CD4-positive, alpha-beta T cell treated with Interleukin-6 for 4 hours (primary cell): ENCODE results near the gene DNAJC3.
"Not testable (repeated sequence)": the region's sequence is repeated elsewhere in the genome, so short reads cannot be mapped to it uniquely, and the experiment has no call there.

Source experiments
- DNase-seq: peaks from one replicate; pipeline ENCODE4 v3.0.0-alpha.2; 2020; ENCODE audit warnings: mixed read lengths

The DNAJC3 gene

GRCh38 chr13:95784161-95784899 is 107.4 kb downstream of the DNAJC3 start:
- DNase-seq, result no peak

GRCh38 chr13:95784900-95785290 is 108.0 kb downstream of the DNAJC3 start:
- DNase-seq, result no peak

- DNase-seq, result no peak
Observed at GRCh38 chr13:95787356-95788099, 110.6 kb downstream of the DNAJC3 start.

- DNase-seq, result no peak
Observed at GRCh38 chr13:95788100-95788463, 111.1 kb downstream of the DNAJC3 start.

GRCh38 chr13:95789315-95789714 is 112.4 kb downstream of the DNAJC3 start:
- DNase-seq, result not testable (repeated sequence)

GRCh38 chr13:95791084-95791722 is 114.3 kb downstream of the DNAJC3 start:
- no peak for DNase-seq

- no peak for DNase-seq
Observed at GRCh38 chr13:95793018-95793555, 116.1 kb downstream of the DNAJC3 start.

GRCh38 chr13:95793781-95794180 is 116.8 kb downstream of the DNAJC3 start:
- no peak for DNase-seq

GRCh38 chr13:95797016-95797415 is 120.1 kb downstream of the DNAJC3 start:
- DNase-seq, result no peak

- DNase-seq, result no peak
Observed at GRCh38 chr13:95800436-95800835, 123.5 kb downstream of the DNAJC3 start.

GRCh38 chr13:95801825-95802224 is 124.9 kb downstream of the DNAJC3 start:
- DNase-seq, result no peak

GRCh38 chr13:95805921-95806320 is 129.0 kb downstream of the DNAJC3 start:
- DNase-seq, result no peak

GRCh38 chr13:95809429-95809828 is 132.5 kb downstream of the DNAJC3 start:
- DNase-seq, result no peak

- no peak for DNase-seq
Observed at GRCh38 chr13:95813139-95813538, 136.2 kb downstream of the DNAJC3 start.

GRCh38 chr13:95814495-95814894 is 137.6 kb downstream of the DNAJC3 start:
- no peak for DNase-seq

- no peak for DNase-seq
Observed at GRCh38 chr13:95822303-95822702, 145.4 kb downstream of the DNAJC3 start.

GRCh38 chr13:95833126-95833525 is 156.2 kb downstream of the DNAJC3 start:
- no peak for DNase-seq

GRCh38 chr13:95833719-95834118 is 156.8 kb downstream of the DNAJC3 start:
- DNase-seq, result no peak

- peak; percentile 66 for DNase-seq
Observed at GRCh38 chr13:95834134-95834765, 157.3 kb downstream of the DNAJC3 start.

- DNase-seq, result no peak
Observed at GRCh38 chr13:95841894-95842293, 165.0 kb downstream of the DNAJC3 start.

- DNase-seq, result no peak
Observed at GRCh38 chr13:95842898-95843297, 166.0 kb downstream of the DNAJC3 start.
